Measurements from ENCODE around the gene AMDHD2.

Gene AMDHD2

GRCh38 chr16:2511128-2511800 is 8.9 kb upstream of the AMDHD2 start:
- Histone ChIP-seq H3K23ac (ENCODE audit: low read length in 2 of 2) (no peak overlapping the region), H2AK5ac (ENCODE audit: low read length, severe bottlenecking) (peak overlapping the region; percentile 92), H2BK120ac (ENCODE audit: low read depth, low read length) (no peak overlapping the region), H3K18ac (ENCODE audit: low read depth in 1 of 2, low read length in 2 of 2) (peak overlapping the region; percentile 46 to 54), H3K4ac (ENCODE audit: low read depth in 1 of 2, low read length in 2 of 2) (peak overlapping the region; percentile 19 to 27), H3K4me2 (ENCODE audit: low read length, poor library complexity, severe bottlenecking) (peak overlapping the region; percentile 32), H4K8ac (ENCODE audit: low read length) (peak overlapping the region; percentile 24), H3K36me3 (ENCODE audit: control insufficient read depth in 1 of 2, insufficient read depth in 2 of 2, low read depth in 1 of 2, low read length in 2 of 2) (peaks cover under 1 to 10% of the 10 kb centered on the region in 2 experiments), H4K91ac (ENCODE audit: low read length) (no peak overlapping the region), H3K9ac (ENCODE audit: low read length) (peak overlapping the region; percentile 95), H3K14ac (ENCODE audit: low read length in 2 of 2) (peak overlapping the region in 1 of 2 experiments; percentile 32), H3K9me3 (ENCODE audit: control insufficient read depth, low read length) (no peaks in the 10 kb centered on the region), H3K4me1 (ENCODE audit: control insufficient read depth, insufficient read depth, low read depth, low read length) (peaks cover 44% of the 10 kb centered on the region), H2BK5ac (ENCODE audit: low read depth, low read length, poor library complexity, severe bottlenecking) (peak overlapping the region; percentile 50), H2BK15ac (ENCODE audit: low read depth, poor library complexity, severe bottlenecking) (peak overlapping the region; percentile 73), H2AFZ (ENCODE audit: low read depth, low read length) (no peak overlapping the region), H2BK12ac (ENCODE audit: low read length in 2 of 2) (peak overlapping the region in 1 of 2 experiments; percentile 21), H3K27me3 (ENCODE audit: control insufficient read depth in 1 of 2, insufficient read depth in 1 of 2, low read length in 2 of 2) (no peaks in the 10 kb centered on the region), H3K27ac (ENCODE audit: low read length, poor library complexity, severe bottlenecking) (no peak overlapping the region), H3K79me1 (replicated peaks; ENCODE audit: low read length, poor library complexity, severe bottlenecking) (peaks cover 7% of the 10 kb centered on the region), H3K4me3 (ENCODE audit: insufficient read depth in 1 of 2, low read depth in 1 of 2, low read length in 2 of 2) (peak overlapping the region in 1 of 2 experiments; percentile 61)
- DNase-seq, result peak; percentile 78
- 51% methylated on average over 24 of the region's 24 CpGs for WGBS

- no peak for DNase-seq
- Histone ChIP-seq H2AFZ (ENCODE audit: low read depth, low read length) (no peak overlapping the region), H3K4ac (ENCODE audit: low read depth in 1 of 2, low read length in 2 of 2) (no peak overlapping the region), H2BK120ac (ENCODE audit: low read depth, low read length) (no peak overlapping the region), H3K9ac (ENCODE audit: low read length) (peak overlapping the region; percentile 95), H3K4me3 (ENCODE audit: insufficient read depth in 1 of 2, low read depth in 1 of 2, low read length in 2 of 2) (peak overlapping the region in 1 of 2 experiments; percentile 61), H2BK5ac (ENCODE audit: low read depth, low read length, poor library complexity, severe bottlenecking) (no peak overlapping the region), H2BK12ac (ENCODE audit: low read length in 2 of 2) (peak overlapping the region in 1 of 2 experiments; percentile 47), H4K8ac (ENCODE audit: low read length) (no peak overlapping the region), H3K27me3 (ENCODE audit: control insufficient read depth in 1 of 2, insufficient read depth in 1 of 2, low read length in 2 of 2) (no peaks in the 10 kb centered on the region), H3K4me2 (ENCODE audit: low read length, poor library complexity, severe bottlenecking) (no peak overlapping the region), H3K4me1 (ENCODE audit: control insufficient read depth, insufficient read depth, low read depth, low read length) (peaks cover 51% of the 10 kb centered on the region), H3K79me1 (replicated peaks; ENCODE audit: low read length, poor library complexity, severe bottlenecking) (peaks cover 5% of the 10 kb centered on the region), H2AK5ac (ENCODE audit: low read length, severe bottlenecking) (peak overlapping the region; percentile 5), H4K91ac (ENCODE audit: low read length) (peak overlapping the region; percentile 58), H3K18ac (ENCODE audit: low read depth in 1 of 2, low read length in 2 of 2) (peak overlapping the region in 1 of 2 experiments; percentile 23), H3K23ac (ENCODE audit: low read length in 2 of 2) (no peak overlapping the region), H3K9me3 (ENCODE audit: control insufficient read depth, low read length) (no peaks in the 10 kb centered on the region), H3K14ac (ENCODE audit: low read length in 2 of 2) (no peak overlapping the region), H2BK15ac (ENCODE audit: low read depth, poor library complexity, severe bottlenecking) (peak overlapping the region; percentile 6), H3K27ac (ENCODE audit: low read length, poor library complexity, severe bottlenecking) (no peak overlapping the region), H3K36me3 (ENCODE audit: control insufficient read depth in 1 of 2, insufficient read depth in 2 of 2, low read depth in 1 of 2, low read length in 2 of 2) (peaks cover 4 to 18% of the 10 kb centered on the region in 2 experiments)
- 89% methylated on average over 17 of the region's 17 CpGs for WGBS
Observed at GRCh38 chr16:2511996-2512734, 8.0 kb upstream of the AMDHD2 start.

- Histone ChIP-seq H3K36me3 (ENCODE audit: control insufficient read depth in 1 of 2, insufficient read depth in 2 of 2, low read depth in 1 of 2, low read length in 2 of 2) (peaks cover 4 to 21% of the 10 kb centered on the region in 2 experiments), H3K23ac (ENCODE audit: low read length in 2 of 2) (no peak overlapping the region), H2AFZ (ENCODE audit: low read depth, low read length) (peak overlapping the region; percentile 66), H3K14ac (ENCODE audit: low read length in 2 of 2) (peak overlapping the region in 1 of 2 experiments; percentile 31), H3K4ac (ENCODE audit: low read depth in 1 of 2, low read length in 2 of 2) (no peak overlapping the region), H3K9ac (ENCODE audit: low read length) (peak overlapping the region; percentile 96), H4K91ac (ENCODE audit: low read length) (peak overlapping the region; percentile 82), H2BK5ac (ENCODE audit: low read depth, low read length, poor library complexity, severe bottlenecking) (no peak overlapping the region), H2AK5ac (ENCODE audit: low read length, severe bottlenecking) (peak overlapping the region; percentile 84), H3K27me3 (ENCODE audit: control insufficient read depth in 1 of 2, insufficient read depth in 1 of 2, low read length in 2 of 2) (no peaks in the 10 kb centered on the region), H3K79me1 (replicated peaks; ENCODE audit: low read length, poor library complexity, severe bottlenecking) (peaks cover 5% of the 10 kb centered on the region), H3K18ac (ENCODE audit: low read depth in 1 of 2, low read length in 2 of 2) (peak overlapping the region; percentile 61 to 84), H2BK15ac (ENCODE audit: low read depth, poor library complexity, severe bottlenecking) (peak overlapping the region; percentile 84), H3K27ac (ENCODE audit: low read length, poor library complexity, severe bottlenecking) (peak overlapping the region; percentile 6), H3K9me3 (ENCODE audit: control insufficient read depth, low read length) (no peaks in the 10 kb centered on the region), H3K4me2 (ENCODE audit: low read length, poor library complexity, severe bottlenecking) (peak overlapping the region; percentile 52), H2BK12ac (ENCODE audit: low read length in 2 of 2) (peak overlapping the region; percentile 46 to 47), H2BK120ac (ENCODE audit: low read depth, low read length) (no peak overlapping the region), H4K8ac (ENCODE audit: low read length) (peak overlapping the region; percentile 20), H3K4me1 (ENCODE audit: control insufficient read depth, insufficient read depth, low read depth, low read length) (peaks cover 57% of the 10 kb centered on the region), H3K4me3 (ENCODE audit: insufficient read depth in 1 of 2, low read depth in 1 of 2, low read length in 2 of 2) (peak overlapping the region; percentile 12 to 69)
- no peak for DNase-seq
- WGBS, result 43% methylated on average over 14 of the region's 15 CpGs
Observed at GRCh38 chr16:2512735-2513404, 7.3 kb upstream of the AMDHD2 start.

All from mesenchymal stem cell (in vitro differentiated cells and primary cell).